RWPE2 (cell line): ENCODE measurements around the gene ZNF821.
"Not testable (repeated sequence)": the region's sequence is repeated elsewhere in the genome, so short reads cannot be mapped to it uniquely, and the experiment has no call there.

Experiments used
- ATAC-seq: fragments of 200-7000 bp; cut with Tn5 transposase; 3 replicates; pipeline ENCODE4 v1.9.1; 2021; ENCODE audit warnings: low read depth
- DNase-seq: peaks from one replicate; pipeline ENCODE4 v3.0.0-alpha.2; 2020; ENCODE audit warnings: low spot score
- H3K27ac ChIP-seq: fragments of 450-650 bp; 2 replicates; pipeline ENCODE4 v1.5.1; 2017; ENCODE audit warnings: mild to moderate bottlenecking; ENCODE audit not compliant: poor library complexity, severe bottlenecking
- H3K27me3 ChIP-seq: fragments of 250-450 bp; sonication (Bioruptor Pico); 2 replicates; pipeline ENCODE4 v1.5.1; 2021; ENCODE audit warnings: mild to moderate bottlenecking, moderate library complexity; ENCODE audit not compliant: insufficient read depth, poor library complexity, severe bottlenecking
- H3K36me3 ChIP-seq: fragments of 250-450 bp; sonication (Bioruptor Pico); 2 replicates; pipeline ENCODE4 v1.5.1; 2020; ENCODE audit warnings: low read depth, mild to moderate bottlenecking, moderate library complexity
- H3K4me1 ChIP-seq: fragments of 250-450 bp; sonication (Bioruptor Pico); 2 replicates; pipeline ENCODE4 v1.5.1; 2021; ENCODE audit warnings: mild to moderate bottlenecking, moderate library complexity; ENCODE audit not compliant: insufficient read depth, poor library complexity, severe bottlenecking
- H3K4me3 ChIP-seq: fragments of 250-450 bp; sonication (Bioruptor Pico); 2 replicates; pipeline ENCODE4 v1.5.1; 2021; ENCODE audit warnings: mild to moderate bottlenecking, moderate library complexity; ENCODE audit not compliant: severe bottlenecking
- H3K9me3 ChIP-seq: fragments of 250-450 bp; sonication (Bioruptor Pico); 2 replicates; pipeline ENCODE4 v1.5.1; 2021; ENCODE audit warnings: mild to moderate bottlenecking, moderate library complexity; ENCODE audit not compliant: severe bottlenecking
- TF ChIP-seq, protein P1 (sequence below): fragments of 450-650 bp; IDR thresholded peaks from one replicate; pipeline ENCODE4 v1.5.1; 2017; ENCODE audit warnings: mild to moderate bottlenecking, moderate library complexity; ENCODE audit not compliant: poor library complexity, severe bottlenecking

Gene ZNF821

DNA sequence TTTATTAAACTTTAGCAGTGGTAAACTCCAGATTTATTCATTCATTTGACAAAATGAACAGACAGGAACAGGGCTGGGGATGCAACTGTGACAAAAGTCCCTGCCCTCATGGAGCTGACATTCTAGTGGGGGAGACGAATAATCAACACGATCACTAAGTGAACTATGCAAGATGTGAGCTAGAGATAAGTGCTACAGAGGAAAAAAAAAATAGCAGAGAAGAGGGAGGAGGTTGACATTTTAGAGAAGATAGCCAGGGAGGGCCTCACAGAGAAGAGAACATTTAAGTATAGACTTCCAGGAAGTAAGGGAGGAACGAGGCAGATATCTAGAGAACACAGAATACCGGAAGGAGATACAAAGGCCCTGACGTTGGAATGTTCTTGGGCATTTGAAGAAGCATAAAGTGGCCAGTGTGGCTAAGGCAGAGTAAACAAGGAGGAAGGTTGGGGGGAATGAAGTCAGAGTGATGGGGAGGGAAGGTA lies 57.4 kb downstream of the ZNF821 start:
- no peak overlapping the region for H3K27ac ChIP-seq
- no peaks in the 10 kb centered on the region for H3K36me3 ChIP-seq
- TF ChIP-seq, protein P1, sequence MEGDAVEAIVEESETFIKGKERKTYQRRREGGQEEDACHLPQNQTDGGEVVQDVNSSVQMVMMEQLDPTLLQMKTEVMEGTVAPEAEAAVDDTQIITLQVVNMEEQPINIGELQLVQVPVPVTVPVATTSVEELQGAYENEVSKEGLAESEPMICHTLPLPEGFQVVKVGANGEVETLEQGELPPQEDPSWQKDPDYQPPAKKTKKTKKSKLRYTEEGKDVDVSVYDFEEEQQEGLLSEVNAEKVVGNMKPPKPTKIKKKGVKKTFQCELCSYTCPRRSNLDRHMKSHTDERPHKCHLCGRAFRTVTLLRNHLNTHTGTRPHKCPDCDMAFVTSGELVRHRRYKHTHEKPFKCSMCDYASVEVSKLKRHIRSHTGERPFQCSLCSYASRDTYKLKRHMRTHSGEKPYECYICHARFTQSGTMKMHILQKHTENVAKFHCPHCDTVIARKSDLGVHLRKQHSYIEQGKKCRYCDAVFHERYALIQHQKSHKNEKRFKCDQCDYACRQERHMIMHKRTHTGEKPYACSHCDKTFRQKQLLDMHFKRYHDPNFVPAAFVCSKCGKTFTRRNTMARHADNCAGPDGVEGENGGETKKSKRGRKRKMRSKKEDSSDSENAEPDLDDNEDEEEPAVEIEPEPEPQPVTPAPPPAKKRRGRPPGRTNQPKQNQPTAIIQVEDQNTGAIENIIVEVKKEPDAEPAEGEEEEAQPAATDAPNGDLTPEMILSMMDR = no peak
- no peaks in the 10 kb centered on the region for H3K27me3 ChIP-seq
- H3K9me3 ChIP-seq = no peaks in the 10 kb centered on the region
- ATAC-seq (no peak), DNase-seq (no peak)
- H3K4me1 ChIP-seq = no peaks in the 10 kb centered on the region
- no peak overlapping the region for H3K4me3 ChIP-seq

DNA sequence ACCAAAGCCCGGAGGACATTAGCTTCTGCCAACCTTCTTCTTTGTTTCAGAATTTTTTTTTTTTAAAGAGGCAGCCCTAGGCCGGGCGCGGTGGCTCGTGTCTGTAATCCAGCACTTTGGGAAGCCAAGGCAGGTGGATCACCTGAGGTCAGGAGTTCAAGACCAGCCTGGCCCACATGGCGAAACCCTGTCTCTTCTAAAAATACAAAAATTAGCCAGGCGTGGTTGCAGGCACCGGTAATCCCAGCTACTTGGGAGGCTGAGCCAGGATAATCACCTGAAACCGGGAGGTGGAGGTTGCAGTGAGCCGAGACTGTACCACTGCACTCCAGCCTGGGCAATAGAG lies 66.9 kb downstream of the ZNF821 start:
- not testable (repeated sequence) for H3K27ac ChIP-seq, DNase-seq, H3K27me3 ChIP-seq, H3K4me1 ChIP-seq, H3K4me3 ChIP-seq, ATAC-seq, H3K9me3 ChIP-seq, H3K36me3 ChIP-seq

DNA sequence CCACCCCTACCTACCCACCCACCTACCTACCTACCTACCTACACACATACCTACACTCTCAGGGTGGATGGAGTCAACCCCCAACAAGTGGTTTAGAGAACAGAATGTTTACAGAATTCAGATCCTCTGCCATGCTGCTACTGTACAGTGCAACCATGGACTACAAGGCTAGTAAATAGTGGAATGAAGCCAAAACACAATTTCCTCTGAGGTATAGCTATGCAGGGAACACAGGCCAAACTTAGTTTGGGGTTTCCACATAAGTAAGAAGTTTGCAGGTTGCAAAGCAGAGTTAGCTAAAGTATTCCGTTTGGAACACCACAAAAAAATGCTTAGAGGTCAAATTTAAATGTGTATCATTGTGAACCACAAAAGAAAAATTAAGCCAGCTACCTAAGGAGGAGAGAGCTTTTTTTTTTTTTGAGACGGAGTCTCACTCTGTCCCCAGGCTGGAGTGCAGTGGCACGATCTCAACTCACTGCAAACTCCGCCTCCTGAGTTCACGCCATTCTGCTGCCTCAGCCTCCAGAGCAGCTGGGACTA lies 72.7 kb downstream of the ZNF821 start:
- Histone ChIP-seq H3K27ac (no peak overlapping the region), H3K27me3 (no peaks in the 10 kb centered on the region), H3K9me3 (no peaks in the 10 kb centered on the region), H3K4me3 (no peak overlapping the region), H3K4me1 (peaks cover 12% of the 10 kb centered on the region), H3K36me3 (peaks cover 16% of the 10 kb centered on the region)
- TF ChIP-seq, protein P1 = no peak
- ATAC-seq (no peak), DNase-seq (no peak)

DNA sequence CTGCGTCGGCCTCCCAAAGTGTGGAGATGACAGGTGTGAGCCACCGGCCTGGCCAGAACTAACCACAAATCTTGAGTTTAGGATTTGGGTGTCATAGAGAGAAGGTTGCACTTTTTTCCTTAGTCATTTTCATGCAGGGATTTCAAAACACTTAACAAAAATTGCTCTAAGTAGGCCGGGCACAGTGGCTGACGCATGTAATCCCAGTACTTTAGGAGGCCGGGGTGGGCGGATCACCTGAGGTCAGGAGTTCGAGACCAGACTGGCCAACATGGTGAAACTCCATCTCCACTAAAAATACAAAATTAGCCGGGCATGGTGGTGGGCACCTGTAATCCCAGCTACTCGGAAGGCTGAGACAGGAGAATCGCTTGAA lies 73.8 kb downstream of the ZNF821 start:
- not testable (repeated sequence) for ATAC-seq, DNase-seq, H3K27me3 ChIP-seq, H3K27ac ChIP-seq, H3K4me3 ChIP-seq, H3K9me3 ChIP-seq
- Histone ChIP-seq H3K4me1 (peaks cover 13% of the 10 kb centered on the region), H3K36me3 (peaks cover 28% of the 10 kb centered on the region)
